RWPE2 (cell line): ENCODE measurements around the gene KIF6.

Source experiments
- ATAC-seq: fragments of 200-7000 bp; cut with Tn5 transposase; 3 replicates; pipeline ENCODE4 v1.9.1; 2021; ENCODE audit warnings: low read depth
- DNase-seq: peaks from one replicate; pipeline ENCODE4 v3.0.0-alpha.2; 2020; ENCODE audit warnings: low spot score
- H3K27ac ChIP-seq: fragments of 450-650 bp; 2 replicates; pipeline ENCODE4 v1.5.1; 2017; ENCODE audit warnings: mild to moderate bottlenecking; ENCODE audit not compliant: poor library complexity, severe bottlenecking
- H3K27me3 ChIP-seq: fragments of 250-450 bp; sonication (Bioruptor Pico); 2 replicates; pipeline ENCODE4 v1.5.1; 2021; ENCODE audit warnings: mild to moderate bottlenecking, moderate library complexity; ENCODE audit not compliant: insufficient read depth, poor library complexity, severe bottlenecking
- H3K36me3 ChIP-seq: fragments of 250-450 bp; sonication (Bioruptor Pico); 2 replicates; pipeline ENCODE4 v1.5.1; 2020; ENCODE audit warnings: low read depth, mild to moderate bottlenecking, moderate library complexity
- H3K4me1 ChIP-seq: fragments of 250-450 bp; sonication (Bioruptor Pico); 2 replicates; pipeline ENCODE4 v1.5.1; 2021; ENCODE audit warnings: mild to moderate bottlenecking, moderate library complexity; ENCODE audit not compliant: insufficient read depth, poor library complexity, severe bottlenecking
- H3K4me3 ChIP-seq: fragments of 250-450 bp; sonication (Bioruptor Pico); 2 replicates; pipeline ENCODE4 v1.5.1; 2021; ENCODE audit warnings: mild to moderate bottlenecking, moderate library complexity; ENCODE audit not compliant: severe bottlenecking
- H3K9me3 ChIP-seq: fragments of 250-450 bp; sonication (Bioruptor Pico); 2 replicates; pipeline ENCODE4 v1.5.1; 2021; ENCODE audit warnings: mild to moderate bottlenecking, moderate library complexity; ENCODE audit not compliant: severe bottlenecking
- CTCF ChIP-seq: fragments of 450-650 bp; IDR thresholded peaks from one replicate; pipeline ENCODE4 v1.5.1; 2017; ENCODE audit warnings: mild to moderate bottlenecking, moderate library complexity; ENCODE audit not compliant: poor library complexity, severe bottlenecking

The KIF6 gene

DNA sequence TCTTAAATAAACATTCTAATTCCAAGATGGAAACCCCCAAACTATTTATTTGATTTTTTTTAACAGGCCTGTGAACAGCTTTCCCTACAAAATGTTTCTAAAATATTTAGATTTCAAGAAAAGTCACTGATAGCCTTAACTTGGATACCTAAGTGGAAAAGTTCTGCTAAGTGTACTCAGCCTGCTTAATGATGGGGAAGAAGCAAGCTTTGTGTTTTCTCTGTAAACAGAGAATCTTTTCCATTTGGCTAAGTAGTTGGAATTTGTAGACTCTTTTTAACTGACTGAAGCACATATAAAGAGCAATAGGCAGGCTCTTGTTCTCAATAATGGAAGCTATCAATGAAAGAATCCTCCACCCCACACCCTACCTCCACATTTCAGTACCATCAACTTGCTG is 108.2 kb downstream of the KIF6 start:
- H3K36me3 ChIP-seq: no peaks in the 10 kb centered on the region
- no peak overlapping the region for H3K27ac ChIP-seq
- H3K4me3 ChIP-seq: no peak overlapping the region
- ATAC-seq: no peak
- no peaks in the 10 kb centered on the region for H3K4me1 ChIP-seq
- no peak for TF ChIP-seq CTCF
- no peaks in the 10 kb centered on the region for H3K9me3 ChIP-seq
- H3K27me3 ChIP-seq: no peaks in the 10 kb centered on the region
- DNase-seq: no peak

GRCh38 chr6:39615622-39616021 is 109.6 kb downstream of the KIF6 start:
- Histone ChIP-seq H3K4me3 (no peak overlapping the region), H3K27me3 (no peaks in the 10 kb centered on the region), H3K9me3 (no peaks in the 10 kb centered on the region), H3K27ac (no peak overlapping the region), H3K36me3 (no peaks in the 10 kb centered on the region), H3K4me1 (no peaks in the 10 kb centered on the region)
- no peak for DNase-seq
- no peak for ATAC-seq
- no peak for TF ChIP-seq CTCF

- H3K4me1 ChIP-seq: no peaks in the 10 kb centered on the region
- TF ChIP-seq CTCF: no peak
- H3K9me3 ChIP-seq: no peaks in the 10 kb centered on the region
- ATAC-seq: no peak
- no peaks in the 10 kb centered on the region for H3K36me3 ChIP-seq
- no peak overlapping the region for H3K4me3 ChIP-seq
- no peaks in the 10 kb centered on the region for H3K27me3 ChIP-seq
- H3K27ac ChIP-seq: no peak overlapping the region
- DNase-seq: no peak
Measured at GRCh38 chr6:39614393-39614950, 110.7 kb downstream of the KIF6 start.

DNA sequence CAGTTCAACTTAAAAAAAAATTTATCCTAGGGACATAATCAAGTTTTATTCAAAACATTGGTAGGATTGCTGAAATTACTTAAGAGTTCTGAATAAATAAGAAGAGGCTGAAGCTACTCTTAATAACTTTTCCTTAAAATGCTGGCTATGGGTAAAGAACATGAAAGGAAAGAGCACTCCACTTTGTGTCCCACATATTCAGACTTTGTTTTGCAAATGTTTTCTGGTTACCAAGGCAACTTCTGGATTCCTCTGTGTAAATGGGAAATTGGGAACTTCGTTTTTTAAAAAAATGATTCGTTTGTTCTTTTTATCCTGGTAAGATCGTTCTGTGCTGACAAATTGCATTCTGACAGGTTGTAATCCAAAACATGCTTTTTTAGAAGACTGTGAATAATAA is 115.0 kb downstream of the KIF6 start:
- TF ChIP-seq CTCF: no peak
- no peak for DNase-seq

DNA sequence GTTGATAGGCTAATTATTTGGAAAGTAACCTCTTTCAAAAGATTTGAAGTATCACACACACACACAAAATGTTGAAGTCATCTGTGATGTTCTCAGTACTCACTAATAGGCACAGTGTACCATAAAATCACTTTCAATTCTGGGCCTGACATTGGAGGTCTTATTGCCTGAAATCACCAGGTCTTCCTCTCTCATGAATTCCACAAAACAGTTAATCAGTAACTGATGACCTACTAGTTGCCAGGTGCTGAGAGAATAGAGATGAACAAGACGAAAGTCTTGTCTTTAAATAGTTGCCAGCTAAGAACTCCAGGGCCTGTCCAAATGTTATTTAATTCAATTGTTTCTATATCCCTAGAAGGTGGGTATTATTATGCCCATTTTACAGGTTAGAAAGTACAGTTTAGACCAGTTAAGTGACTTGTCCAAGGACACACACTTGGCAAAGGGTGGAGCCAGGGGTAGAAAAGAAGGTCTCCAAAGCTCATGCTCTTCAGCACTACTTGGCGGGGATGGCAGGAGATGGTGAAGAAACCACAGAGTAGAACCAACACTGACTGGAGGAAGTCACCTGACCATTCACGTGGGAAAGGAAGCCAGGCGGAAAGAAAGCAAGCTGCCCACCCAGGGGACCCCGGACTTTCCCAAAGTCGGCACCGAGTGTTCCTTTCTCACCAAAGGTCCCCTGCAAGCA is 116.4 kb downstream of the KIF6 start:
- Histone ChIP-seq H3K4me1 (no peaks in the 10 kb centered on the region), H3K4me3 (no peak overlapping the region), H3K27ac (no peak overlapping the region), H3K27me3 (peaks cover 13% of the 10 kb centered on the region), H3K9me3 (no peaks in the 10 kb centered on the region), H3K36me3 (no peaks in the 10 kb centered on the region)
- no peak for TF ChIP-seq CTCF
- DNase-seq (no peak), ATAC-seq (no peak)

More for the DNA sequence above, 115.0 kb downstream of the KIF6 start:
- H3K9me3 ChIP-seq: no peaks in the 10 kb centered on the region
- H3K27ac ChIP-seq: no peak overlapping the region
- H3K4me1 ChIP-seq: no peaks in the 10 kb centered on the region
- no peaks in the 10 kb centered on the region for H3K36me3 ChIP-seq
- ATAC-seq: no peak
- H3K27me3 ChIP-seq: peaks cover 4% of the 10 kb centered on the region
- H3K4me3 ChIP-seq: no peak overlapping the region
